Stomach smooth muscle (tissue), 2 donors: ENCODE results near the gene SEPTIN7.

ENCODE experiments used
- H3K27ac ChIP-seq: one replicate; pipeline ENCODE4 v1.7.0; 2013; ENCODE audit warnings: mild to moderate bottlenecking, low read length, inconsistent platforms
- H3K27me3 ChIP-seq, 2 donors: one replicate each; pipeline ENCODE4 v1.7.0; 2013; ENCODE audit warnings: low read length in 2 of 2; ENCODE audit not compliant: insufficient read depth in 2 of 2, control insufficient read depth in 1 of 2
- H3K36me3 ChIP-seq, 2 donors: one replicate each; pipeline ENCODE4 v1.7.0; 2013; ENCODE audit warnings: low read length in 2 of 2; ENCODE audit not compliant: control insufficient read depth in 2 of 2, insufficient read depth in 2 of 2
- H3K4me1 ChIP-seq: one replicate; pipeline ENCODE4 v1.7.0; 2013; ENCODE audit warnings: low read length; ENCODE audit not compliant: control insufficient read depth, insufficient read depth
- H3K4me3 ChIP-seq, 2 donors: one replicate each; pipeline ENCODE4 v1.7.0; 2013; ENCODE audit warnings: low read length in 2 of 2
- H3K9ac ChIP-seq, 2 donors: one replicate each; pipeline ENCODE4 v1.7.0; 2013; ENCODE audit warnings: low read length in 2 of 2, mild to moderate bottlenecking in 1 of 2
- H3K9me3 ChIP-seq, 2 donors: one replicate each; pipeline ENCODE4 v1.7.0; 2013; ENCODE audit warnings: low read length in 2 of 2; ENCODE audit not compliant: control insufficient read depth in 2 of 2
- donor health status: healthy.
- donor health status: Pancreatic carcinoma.

The SEPTIN7 gene

GRCh38 chr7:35816514-35816913, 15.7 kb downstream of the SEPTIN7 start:
- Histone ChIP-seq H3K27me3 (no peaks in the 10 kb centered on the region), H3K4me3 (no peak overlapping the region), H3K9ac (no peak overlapping the region), H3K36me3 (no peaks in the 10 kb centered on the region), H3K4me1 (no peaks in the 10 kb centered on the region), H3K27ac (no peak overlapping the region), H3K9me3 (peaks cover 0 to 3% of the 10 kb centered on the region in 2 donors)

GRCh38 chr7:35817181-35817580, 16.3 kb downstream of the SEPTIN7 start:
- no peaks in the 10 kb centered on the region for H3K36me3 ChIP-seq
- no peak overlapping the region for H3K9ac ChIP-seq
- no peak overlapping the region for H3K4me3 ChIP-seq
- no peaks in the 10 kb centered on the region for H3K4me1 ChIP-seq
- H3K27me3 ChIP-seq = no peaks in the 10 kb centered on the region
- no peak overlapping the region for H3K27ac ChIP-seq
- H3K9me3 ChIP-seq = peaks cover 0 to 3% of the 10 kb centered on the region in 2 donors

DNA sequence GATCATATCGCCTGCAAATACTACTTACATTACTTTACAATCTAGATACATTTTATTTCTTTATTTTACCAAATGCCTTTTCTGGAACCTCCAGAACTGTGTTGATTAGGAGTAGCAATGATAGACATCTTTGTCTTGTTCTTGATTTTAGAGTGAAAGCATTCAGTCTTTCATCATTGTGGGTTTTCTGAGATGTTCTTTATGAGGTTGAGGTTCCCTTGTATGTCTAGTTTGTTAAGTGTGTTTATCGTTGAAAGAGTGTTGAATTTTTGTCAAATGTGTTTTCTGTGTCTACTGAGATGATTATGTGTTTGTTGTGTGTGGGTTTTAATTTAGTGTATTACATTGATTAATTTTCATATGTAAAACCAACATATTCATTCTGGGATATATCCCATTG, 17.1 kb downstream of the SEPTIN7 start:
- Histone ChIP-seq H3K9me3 (peaks cover 0 to 3% of the 10 kb centered on the region in 2 donors), H3K9ac (no peak overlapping the region), H3K4me3 (no peak overlapping the region), H3K36me3 (no peaks in the 10 kb centered on the region), H3K4me1 (no peaks in the 10 kb centered on the region), H3K27me3 (no peaks in the 10 kb centered on the region), H3K27ac (no peak overlapping the region)

DNA sequence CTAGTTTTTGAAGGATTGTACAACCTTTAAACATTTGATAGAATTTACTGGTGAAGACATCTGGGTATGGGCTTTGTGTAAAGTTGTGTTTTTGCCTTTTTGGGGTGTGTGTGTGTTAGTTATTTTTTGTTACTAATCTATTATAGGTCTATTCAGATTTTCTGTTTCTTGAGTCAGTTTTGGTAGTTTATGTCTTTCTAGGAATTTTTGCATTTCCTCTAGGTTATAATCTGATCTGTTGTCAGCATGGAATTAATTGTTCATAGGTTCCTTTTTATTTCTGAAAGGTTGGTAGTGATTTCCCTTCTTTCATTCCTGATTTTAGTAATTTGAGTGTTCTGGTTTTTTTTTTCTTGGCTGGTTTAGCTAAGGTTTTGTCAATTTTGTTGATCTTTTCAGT, 17.7 kb downstream of the SEPTIN7 start:
- Histone ChIP-seq H3K9me3 (peaks cover 0 to 3% of the 10 kb centered on the region in 2 donors), H3K4me3 (no peak overlapping the region), H3K9ac (no peak overlapping the region), H3K36me3 (no peaks in the 10 kb centered on the region), H3K4me1 (no peaks in the 10 kb centered on the region), H3K27me3 (no peaks in the 10 kb centered on the region), H3K27ac (no peak overlapping the region)

- H3K27me3 ChIP-seq = no peaks in the 10 kb centered on the region
- H3K27ac ChIP-seq = no peak overlapping the region
- no peak overlapping the region for H3K9ac ChIP-seq
- no peak overlapping the region for H3K4me3 ChIP-seq
- no peaks in the 10 kb centered on the region for H3K4me1 ChIP-seq
- no peaks in the 10 kb centered on the region for H3K36me3 ChIP-seq
- H3K9me3 ChIP-seq = peaks cover 0 to 3% of the 10 kb centered on the region in 2 donors
Measured at GRCh38 chr7:35819310-35819709, 18.5 kb downstream of the SEPTIN7 start.

DNA sequence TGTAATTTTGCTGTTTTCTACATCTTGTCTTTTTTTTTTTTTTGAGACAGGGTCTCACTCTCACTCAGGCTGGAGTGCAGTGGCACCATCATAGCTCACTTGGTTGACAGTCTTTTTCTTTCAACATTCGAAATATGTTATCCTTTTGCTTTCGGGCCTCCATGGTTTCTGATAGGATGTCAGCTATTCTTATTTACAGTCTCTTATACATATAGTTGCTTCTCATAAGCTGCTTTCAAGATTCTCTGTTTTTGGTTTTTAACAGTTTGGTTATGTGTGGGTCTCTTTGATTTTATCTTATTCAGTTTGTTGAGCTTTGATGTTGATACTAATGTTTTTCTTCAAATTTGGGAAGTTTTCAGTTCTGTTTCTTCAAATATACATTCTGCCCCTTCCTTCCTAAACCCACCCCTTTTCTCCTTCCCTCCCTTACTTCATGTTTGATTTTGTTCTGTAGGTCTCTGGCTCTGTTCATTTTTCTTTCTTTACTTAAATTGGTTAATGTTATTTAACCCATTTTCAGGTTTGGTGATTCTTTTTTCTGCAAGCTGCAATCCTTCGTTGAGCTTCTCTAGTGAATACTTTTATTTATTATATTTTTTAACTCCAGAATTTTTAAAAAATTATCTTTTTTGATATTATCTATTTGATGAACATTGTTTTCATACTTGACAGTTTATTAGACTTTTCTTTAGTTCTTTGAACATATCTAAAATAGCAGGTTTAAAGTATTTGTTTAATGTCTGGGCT, 19.3 kb downstream of the SEPTIN7 start:
- H3K9me3 ChIP-seq = peaks cover 0 to 3% of the 10 kb centered on the region in 2 donors
- no peaks in the 10 kb centered on the region for H3K36me3 ChIP-seq
- no peaks in the 10 kb centered on the region for H3K27me3 ChIP-seq
- no peak overlapping the region for H3K9ac ChIP-seq
- no peak overlapping the region for H3K27ac ChIP-seq
- no peak overlapping the region for H3K4me3 ChIP-seq
- H3K4me1 ChIP-seq = no peaks in the 10 kb centered on the region

GRCh38 chr7:35820858-35821257, 20.0 kb downstream of the SEPTIN7 start:
- Histone ChIP-seq H3K4me3 (no peak overlapping the region), H3K27ac (no peak overlapping the region), H3K9me3 (peaks cover 0 to 3% of the 10 kb centered on the region in 2 donors), H3K36me3 (no peaks in the 10 kb centered on the region), H3K27me3 (no peaks in the 10 kb centered on the region), H3K9ac (no peak overlapping the region), H3K4me1 (no peaks in the 10 kb centered on the region)

GRCh38 chr7:35823440-35823839, 22.6 kb downstream of the SEPTIN7 start:
- H3K27ac ChIP-seq = no peak overlapping the region
- no peak overlapping the region for H3K9ac ChIP-seq
- H3K4me1 ChIP-seq = no peaks in the 10 kb centered on the region
- H3K4me3 ChIP-seq = no peak overlapping the region
- no peaks in the 10 kb centered on the region for H3K9me3 ChIP-seq
- no peaks in the 10 kb centered on the region for H3K27me3 ChIP-seq
- H3K36me3 ChIP-seq = no peaks in the 10 kb centered on the region

DNA sequence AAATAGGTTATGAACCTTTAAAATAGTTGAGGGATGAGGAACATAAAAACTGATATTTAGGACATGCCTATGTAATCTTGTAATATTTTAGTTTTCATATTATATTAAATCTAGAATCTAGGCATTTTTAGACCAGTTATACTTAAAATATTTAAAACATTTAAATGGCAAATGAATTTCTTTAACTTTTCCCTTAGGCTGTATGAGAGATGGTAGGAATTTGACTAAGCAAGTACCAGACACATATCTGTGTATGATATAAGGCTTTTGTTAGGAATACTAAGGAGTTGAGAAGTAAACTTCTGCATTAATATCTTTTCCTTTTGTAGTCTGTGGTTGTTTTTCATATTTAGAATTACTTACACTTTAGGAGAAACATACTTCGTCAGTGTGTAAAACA, 25.1 kb downstream of the SEPTIN7 start:
- Histone ChIP-seq H3K36me3 (no peaks in the 10 kb centered on the region), H3K27me3 (no peaks in the 10 kb centered on the region), H3K4me1 (no peaks in the 10 kb centered on the region), H3K27ac (no peak overlapping the region), H3K4me3 (no peak overlapping the region), H3K9ac (no peak overlapping the region), H3K9me3 (no peaks in the 10 kb centered on the region)

DNA sequence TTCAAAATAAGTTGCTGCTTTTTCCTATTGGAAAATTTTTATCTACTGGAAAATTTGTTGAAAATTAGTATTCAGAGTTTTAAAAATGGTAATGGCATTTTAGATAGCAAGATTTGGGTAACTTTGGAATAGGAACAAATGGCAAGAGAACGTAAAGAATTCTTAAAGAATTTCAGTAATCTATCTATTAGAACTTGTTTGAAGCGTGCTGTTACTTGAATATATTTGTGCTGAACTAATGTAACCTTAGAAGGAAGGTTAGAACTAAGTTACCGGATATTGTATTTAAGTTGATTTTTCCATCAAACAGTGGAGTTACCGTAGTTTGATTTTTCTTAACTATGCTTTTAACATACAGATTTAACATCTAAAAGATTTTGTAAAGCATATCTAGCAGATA, 25.9 kb downstream of the SEPTIN7 start:
- H3K4me1 ChIP-seq = no peaks in the 10 kb centered on the region

GRCh38 chr7:35828817-35829216, 28.0 kb downstream of the SEPTIN7 start:
- Histone ChIP-seq H3K9ac (no peak overlapping the region), H3K27ac (no peak overlapping the region), H3K9me3 (no peaks in the 10 kb centered on the region), H3K4me3 (no peak overlapping the region), H3K27me3 (no peaks in the 10 kb centered on the region), H3K4me1 (no peaks in the 10 kb centered on the region), H3K36me3 (no peaks in the 10 kb centered on the region)

More for the DNA sequence above, 25.9 kb downstream of the SEPTIN7 start:
- no peaks in the 10 kb centered on the region for H3K36me3 ChIP-seq
- no peak overlapping the region for H3K9ac ChIP-seq
- no peaks in the 10 kb centered on the region for H3K9me3 ChIP-seq
- H3K27me3 ChIP-seq = no peaks in the 10 kb centered on the region
- H3K4me3 ChIP-seq = no peak overlapping the region
- no peak overlapping the region for H3K27ac ChIP-seq
